A673 (cell line): ENCODE results near the gene SAMD11.

Experiments used
- CTCF ChIP-seq: fragments of 300-800, 200-600 bp; sonication (generic); conservative IDR thresholded peaks from 2 replicates; pipeline ENCODE4 v1.5.1; 2017; ENCODE audit warnings: low read depth, mild to moderate bottlenecking, antibody characterized with exemption, low read length, moderate library complexity, mixed read lengths
- EZH2 ChIP-seq: fragments of 200-600 bp; sonication (generic); IDR thresholded peaks from 2 replicates; pipeline ENCODE4 v1.6.1; 2017; ENCODE audit warnings: borderline replicate concordance, low read depth, mild to moderate bottlenecking, mixed read lengths, antibody characterized with exemption, low read length; ENCODE audit not compliant: poor library complexity, severe bottlenecking

GRCh38 chr1:914131-914890 lies 9.4 kb upstream of the SAMD11 start:
- TF ChIP-seq CTCF (no peak), EZH2 (no peak)
